Measurements from ENCODE around the gene ZEB2. TPM values are rescaled to one million over a fixed set of nuclear protein-coding genes. Genes with fewer than 3 reads are reported as not detected.
A peak's percentile ranks its signal among the peaks of the same experiment; 100 is the strongest.

Gene ZEB2
- total RNA-seq, 6 donors from 2014 or later: 104 to 237 (median 148) TPM

DNA sequence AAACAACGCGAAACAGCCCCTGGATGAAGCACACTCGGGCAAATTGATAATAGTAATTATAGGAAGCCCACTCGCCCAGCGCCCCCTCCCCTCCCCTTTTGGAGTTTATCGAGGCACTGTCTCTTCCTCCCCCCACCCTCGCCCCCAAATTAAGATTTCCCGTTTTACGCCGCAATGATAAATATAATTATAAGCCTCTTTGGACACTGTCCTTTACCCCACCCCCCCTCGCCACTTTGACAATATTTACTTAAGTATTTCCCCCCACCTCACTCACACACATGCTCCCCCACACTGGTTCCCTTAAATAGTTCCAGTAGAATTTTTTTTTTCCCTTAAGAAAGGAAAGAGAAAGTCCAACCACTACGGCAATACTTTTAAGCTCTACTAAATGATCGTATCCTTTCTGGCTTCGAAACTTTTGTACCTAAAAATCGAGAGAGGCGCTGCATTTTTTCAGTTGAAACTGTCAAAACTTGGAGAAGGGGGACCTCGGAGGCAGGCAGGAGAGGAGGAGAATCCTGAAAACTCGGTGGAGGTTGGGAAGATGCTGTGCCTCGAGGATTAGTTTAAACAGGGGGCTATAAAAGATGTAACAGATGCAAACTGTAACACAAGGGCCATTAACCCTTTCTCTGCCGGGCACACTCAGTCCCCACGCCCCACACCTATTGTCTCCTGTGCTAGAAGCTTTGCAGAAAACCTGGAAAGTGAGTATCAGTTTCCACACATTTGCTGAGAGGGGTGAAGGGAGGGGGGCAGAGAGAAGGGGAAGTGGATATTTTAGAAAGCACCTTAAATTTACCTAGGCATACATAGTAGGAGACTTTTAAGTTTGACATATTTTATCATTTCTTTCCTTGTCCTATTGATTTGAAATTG, 1.8 kb downstream of the ZEB2 start:
- WGBS, 2 donors: 4 to 5% methylated on average over 21 of the region's 21 CpGs
- H3K4me1 ChIP-seq: peaks cover 5 to 27% (median 13%) of the 10 kb centered on the region in 4 donors
- peaks cover 0 to 4% (median 2%) of the 10 kb centered on the region in 4 donors for H3K27me3 ChIP-seq
- peak overlapping the region; percentile 96 to 99 (median 98) for H3K27ac ChIP-seq
- peak overlapping the region; percentile 54 to 67 (median 58) for H3K4me3 ChIP-seq
- DNase-seq: no peak
- TF ChIP-seq POLR2A (IDR thresholded peaks at IDR 0.05) (no peak), EP300 (IDR thresholded peaks at IDR 0.05) (no peak), POLR2AphosphoS5 (IDR thresholded peaks at IDR 0.05) (peak in 1 of 2 donors; percentile 10)
- TF ChIP-seq, protein P1, sequence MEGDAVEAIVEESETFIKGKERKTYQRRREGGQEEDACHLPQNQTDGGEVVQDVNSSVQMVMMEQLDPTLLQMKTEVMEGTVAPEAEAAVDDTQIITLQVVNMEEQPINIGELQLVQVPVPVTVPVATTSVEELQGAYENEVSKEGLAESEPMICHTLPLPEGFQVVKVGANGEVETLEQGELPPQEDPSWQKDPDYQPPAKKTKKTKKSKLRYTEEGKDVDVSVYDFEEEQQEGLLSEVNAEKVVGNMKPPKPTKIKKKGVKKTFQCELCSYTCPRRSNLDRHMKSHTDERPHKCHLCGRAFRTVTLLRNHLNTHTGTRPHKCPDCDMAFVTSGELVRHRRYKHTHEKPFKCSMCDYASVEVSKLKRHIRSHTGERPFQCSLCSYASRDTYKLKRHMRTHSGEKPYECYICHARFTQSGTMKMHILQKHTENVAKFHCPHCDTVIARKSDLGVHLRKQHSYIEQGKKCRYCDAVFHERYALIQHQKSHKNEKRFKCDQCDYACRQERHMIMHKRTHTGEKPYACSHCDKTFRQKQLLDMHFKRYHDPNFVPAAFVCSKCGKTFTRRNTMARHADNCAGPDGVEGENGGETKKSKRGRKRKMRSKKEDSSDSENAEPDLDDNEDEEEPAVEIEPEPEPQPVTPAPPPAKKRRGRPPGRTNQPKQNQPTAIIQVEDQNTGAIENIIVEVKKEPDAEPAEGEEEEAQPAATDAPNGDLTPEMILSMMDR (IDR thresholded peaks at IDR 0.05): no peak
- ATAC-seq (ENCODE audit: low FRiP score in 2 of 2): no peak
- H3K9me3 ChIP-seq: no peaks in the 10 kb centered on the region
- no peaks in the 10 kb centered on the region for H3K36me3 ChIP-seq

DNA sequence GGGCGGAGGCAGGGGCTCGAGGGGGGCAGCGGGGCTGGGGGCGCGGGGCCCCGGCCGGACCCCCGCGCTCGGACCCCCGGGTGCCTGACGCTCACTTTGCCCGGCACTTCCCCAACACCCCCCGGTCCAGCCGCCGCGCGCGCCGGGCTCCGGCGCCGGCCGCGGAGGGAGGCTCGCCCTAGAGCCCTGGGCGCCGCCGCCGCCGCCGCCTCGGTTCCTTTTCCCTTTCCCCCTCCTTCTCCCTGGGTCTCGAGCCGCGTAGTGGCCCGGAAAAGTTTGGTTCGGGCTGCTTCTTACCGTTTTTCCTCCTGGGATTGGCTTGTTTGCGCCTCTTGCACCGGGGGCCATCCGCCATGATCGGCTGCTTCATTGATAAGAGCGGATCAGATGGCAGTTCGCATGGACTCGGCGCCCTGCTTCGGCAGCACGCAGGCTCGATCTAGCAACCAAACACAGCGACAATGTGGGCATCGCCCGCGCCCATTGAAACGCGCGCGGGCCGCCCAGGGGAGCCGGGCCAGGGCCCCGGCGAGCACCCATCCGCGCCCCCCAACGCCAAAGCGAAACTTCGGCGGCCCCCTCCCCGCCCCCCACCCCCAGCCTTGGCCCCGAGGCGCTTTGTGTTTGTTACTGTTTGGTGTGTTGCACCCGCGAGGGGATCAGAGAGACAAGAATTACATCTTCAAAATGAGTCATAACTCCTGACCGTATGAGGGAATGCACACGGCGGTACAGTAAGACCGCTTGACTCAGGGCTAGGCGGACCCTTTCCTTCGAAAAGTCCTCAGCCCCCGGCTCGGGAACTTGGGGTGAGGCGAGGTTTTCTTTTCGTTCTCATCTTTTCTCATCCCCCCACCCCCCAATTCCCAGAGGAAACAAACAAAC, 2.7 kb downstream of the ZEB2 start:
- H3K9me3 ChIP-seq: no peaks in the 10 kb centered on the region
- WGBS, 2 donors: 0 to 1% methylated on average over 40 to 54 of the region's 83 CpGs
- H3K27me3 ChIP-seq: peaks cover 0 to 4% (median 2%) of the 10 kb centered on the region in 4 donors
- DNase-seq (peak; percentile 49 to 91), ATAC-seq (ENCODE audit: low FRiP score in 2 of 2) (peak; percentile 60 to 75)
- H3K4me1 ChIP-seq: peaks cover 5 to 28% (median 9%) of the 10 kb centered on the region in 4 donors
- H3K4me3 ChIP-seq: peak overlapping the region; percentile 57 to 67 (median 61)
- TF ChIP-seq POLR2AphosphoS5 (IDR thresholded peaks at IDR 0.05) (peak; percentile 28 to 76), POLR2A (IDR thresholded peaks at IDR 0.05) (peak in 1 of 4 donors; percentile 63)
- TF ChIP-seq, protein P1 (IDR thresholded peaks at IDR 0.05): no peak
- H3K36me3 ChIP-seq: no peaks in the 10 kb centered on the region
- peak overlapping the region; percentile 96 to 99 (median 98) for H3K27ac ChIP-seq

- ATAC-seq (ENCODE audit: low FRiP score in 2 of 2) (peak in 1 of 2 donors; percentile 33), DNase-seq (peak in 1 of 2 donors; percentile 89)
- no peak for TF ChIP-seq EP300 (IDR thresholded peaks at IDR 0.05)
- no peak for TF ChIP-seq POLR2A (IDR thresholded peaks at IDR 0.05)
- no peak for TF ChIP-seq POLR2AphosphoS5 (IDR thresholded peaks at IDR 0.05)
- TF ChIP-seq, protein P1 (IDR thresholded peaks at IDR 0.05): no peak
- Histone ChIP-seq H3K4me1 (peaks cover 4 to 28% (median 12%) of the 10 kb centered on the region in 4 donors), H3K27me3 (peaks cover 0 to 4% (median 2%) of the 10 kb centered on the region in 4 donors), H3K27ac (peak overlapping the region; percentile 96 to 99 (median 98)), H3K9me3 (no peaks in the 10 kb centered on the region), H3K4me3 (peak overlapping the region; percentile 57 to 67 (median 62)), H3K36me3 (no peaks in the 10 kb centered on the region)
- 0 to 4% methylated on average over 7 to 33 of the region's 57 CpGs for WGBS, 2 donors
These were observed 3.4 kb downstream of the ZEB2 start for GRCh38 chr2:144516411-144516980.

DNA sequence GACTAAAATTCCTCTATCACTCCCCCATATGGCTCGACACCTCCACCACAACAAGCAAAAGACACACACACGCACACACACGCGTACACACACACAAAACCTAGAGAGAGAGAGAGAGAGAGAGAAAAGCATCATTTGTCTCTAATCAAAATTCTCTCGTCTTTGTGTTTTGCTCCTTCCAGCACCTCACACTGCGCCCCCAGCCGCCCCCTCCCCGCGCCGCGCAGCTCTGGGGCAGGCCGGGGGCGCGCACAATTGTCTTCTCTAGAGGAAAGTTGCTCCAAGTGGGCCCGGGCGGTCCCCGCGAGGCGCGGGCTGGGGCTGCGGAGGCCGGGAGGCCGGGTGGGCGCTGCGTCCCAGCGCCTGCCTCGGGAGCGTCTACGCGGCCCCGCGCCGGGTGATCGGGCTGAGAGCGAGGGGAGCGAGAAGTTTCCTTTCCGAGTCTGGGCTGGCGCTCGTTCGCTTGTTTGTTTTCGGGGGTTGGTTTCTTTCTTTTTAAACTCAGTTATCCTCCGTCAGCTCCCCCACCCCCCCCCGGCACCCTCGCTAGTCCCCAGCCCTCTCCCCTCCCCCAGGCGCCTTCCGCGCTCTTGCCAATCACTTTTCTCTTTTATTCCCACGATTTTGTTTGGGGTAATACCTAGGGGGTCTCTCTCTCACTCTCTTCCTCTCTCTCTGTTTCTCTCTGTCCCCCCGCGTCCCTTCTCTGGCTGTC, 4.1 kb downstream of the ZEB2 start:
- H3K9me3 ChIP-seq: no peaks in the 10 kb centered on the region
- H3K4me3 ChIP-seq: peak overlapping the region; percentile 57 to 67 (median 62)
- WGBS, 2 donors: 4 to 5% methylated on average over 27 to 34 of the region's 50 CpGs
- H3K27me3 ChIP-seq: peaks cover 0 to 4% (median 2%) of the 10 kb centered on the region in 4 donors
- peak overlapping the region; percentile 96 to 99 (median 98) for H3K27ac ChIP-seq
- peaks cover 3 to 28% (median 13%) of the 10 kb centered on the region in 4 donors for H3K4me1 ChIP-seq
- DNase-seq: peak; percentile 31 to 91
- peak in 1 of 2 donors; percentile 25 for TF ChIP-seq POLR2AphosphoS5 (IDR thresholded peaks at IDR 0.05)
- TF ChIP-seq EP300 (IDR thresholded peaks at IDR 0.05): no peak
- peak in 1 of 4 donors; percentile 54 for TF ChIP-seq POLR2A (IDR thresholded peaks at IDR 0.05)
- TF ChIP-seq, protein P1 (IDR thresholded peaks at IDR 0.05): no peak
- peak in 1 of 2 donors; percentile 13 for ATAC-seq (ENCODE audit: low FRiP score in 2 of 2)
- no peaks in the 10 kb centered on the region for H3K36me3 ChIP-seq
